T-helper 1 cell treated with Interleukin-12 subunit alpha and Interleukin-12 subunit beta and Interleukin-4 antibody, amounts not matched to agents 30 μg/mL and 1 μg/mL, for 36 hours (primary cell): ENCODE data around the gene SLC5A10.
A peak's percentile ranks its signal among the peaks of the same experiment; 100 is the strongest.
"Not testable (repeated sequence)": the region's sequence is repeated elsewhere in the genome, so short reads cannot be mapped to it uniquely, and the experiment has no call there.

ENCODE experiments used
- H3K27ac Mint-ChIP-seq: one replicate; pipeline ENCODE4 v1.8.0; 2021; ENCODE audit warnings: mild to moderate bottlenecking, mixed read lengths
- H3K27me3 Mint-ChIP-seq: one replicate; pipeline ENCODE4 v1.8.0; 2021; ENCODE audit warnings: low read depth, mixed read lengths
- H3K36me3 Mint-ChIP-seq: one replicate; pipeline ENCODE4 v1.8.0; 2021; ENCODE audit warnings: low read depth, mixed read lengths
- H3K4me1 Mint-ChIP-seq: one replicate; pipeline ENCODE4 v1.8.0; 2021; ENCODE audit warnings: low read depth, mixed read lengths
- H3K4me3 Mint-ChIP-seq: one replicate; pipeline ENCODE4 v1.8.0; 2021; ENCODE audit warnings: mild to moderate bottlenecking, moderate library complexity, mixed read lengths
- H3K9me3 Mint-ChIP-seq: one replicate; pipeline ENCODE4 v1.8.0; 2021; ENCODE audit warnings: mixed read lengths

SLC5A10 gene

DNA sequence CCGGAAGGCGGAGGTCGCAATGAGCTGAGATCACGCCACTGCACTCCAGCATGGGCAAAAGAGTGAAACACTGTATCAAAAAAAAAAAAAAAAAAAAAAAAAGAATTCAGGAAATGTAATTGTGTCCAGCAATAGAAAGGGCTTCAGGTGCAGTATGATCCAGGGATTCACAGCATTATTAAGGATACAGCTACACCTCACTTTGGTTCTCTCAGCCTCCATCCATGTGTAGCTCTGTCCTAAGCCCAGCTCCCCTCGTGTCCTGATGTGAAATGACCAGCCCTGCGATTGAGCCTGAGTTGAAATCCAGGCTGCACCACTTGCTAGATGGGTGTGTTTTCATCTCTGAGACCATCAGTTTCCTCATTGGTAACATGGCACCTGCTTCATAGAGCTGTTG is 3.0 kb downstream of the SLC5A10 start:
- Mint-ChIP-seq H3K36me3 (peaks cover 2% of the 10 kb centered on the region), H3K4me3 (peak overlapping the region; percentile 62), H3K27me3 (peaks cover 9% of the 10 kb centered on the region), H3K9me3 (no peaks in the 10 kb centered on the region), H3K27ac (peak overlapping the region; percentile 53), H3K4me1 (peaks cover 12% of the 10 kb centered on the region)

DNA sequence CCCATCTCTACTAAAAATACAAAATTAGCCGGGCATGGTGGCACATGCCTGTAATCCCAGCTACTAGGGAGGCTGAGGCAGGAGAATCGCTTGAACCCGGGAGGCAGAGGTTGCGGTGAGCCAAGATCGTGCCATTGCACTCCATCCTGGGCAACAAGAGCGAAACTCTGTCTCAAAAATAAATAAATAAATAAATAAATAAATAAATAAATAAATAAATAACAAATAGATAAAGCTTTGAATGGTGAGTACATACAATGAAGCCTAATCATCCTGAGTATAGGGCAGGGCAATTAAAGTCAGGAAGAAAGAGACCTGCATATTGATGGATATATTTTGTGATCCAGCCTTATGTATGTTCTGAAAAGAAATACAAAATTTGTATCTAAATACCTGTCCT is 4.1 kb downstream of the SLC5A10 start:
- H3K27me3 Mint-ChIP-seq, H3K36me3 Mint-ChIP-seq, H3K4me3 Mint-ChIP-seq, H3K9me3 Mint-ChIP-seq, H3K27ac Mint-ChIP-seq: not testable (repeated sequence)
- H3K4me1 Mint-ChIP-seq: peaks cover 17% of the 10 kb centered on the region

DNA sequence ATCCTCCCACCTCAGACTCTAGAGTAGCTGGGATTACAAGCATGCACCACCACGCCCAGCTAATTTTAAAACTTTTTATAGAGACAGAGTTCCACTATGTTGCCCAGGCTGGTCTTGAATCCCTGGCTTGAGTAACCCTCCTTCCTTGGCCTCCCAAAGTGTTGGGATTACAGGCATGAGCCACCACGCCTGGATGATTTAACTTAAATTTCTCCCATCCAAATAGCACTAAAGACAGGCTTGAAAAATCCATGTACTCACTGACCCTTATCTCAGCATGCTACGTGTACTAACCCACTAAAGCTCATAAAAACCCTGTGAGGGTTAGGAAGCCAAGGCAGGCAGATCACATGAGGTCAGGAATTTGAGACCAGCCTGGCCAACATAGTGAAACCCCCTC is 4.6 kb downstream of the SLC5A10 start:
- H3K9me3 Mint-ChIP-seq: no peaks in the 10 kb centered on the region
- no peak overlapping the region for H3K27ac Mint-ChIP-seq
- H3K4me3 Mint-ChIP-seq: no peak overlapping the region
- peaks cover 2% of the 10 kb centered on the region for H3K36me3 Mint-ChIP-seq
- peaks cover 17% of the 10 kb centered on the region for H3K4me1 Mint-ChIP-seq
- H3K27me3 Mint-ChIP-seq: peaks cover 3% of the 10 kb centered on the region

DNA sequence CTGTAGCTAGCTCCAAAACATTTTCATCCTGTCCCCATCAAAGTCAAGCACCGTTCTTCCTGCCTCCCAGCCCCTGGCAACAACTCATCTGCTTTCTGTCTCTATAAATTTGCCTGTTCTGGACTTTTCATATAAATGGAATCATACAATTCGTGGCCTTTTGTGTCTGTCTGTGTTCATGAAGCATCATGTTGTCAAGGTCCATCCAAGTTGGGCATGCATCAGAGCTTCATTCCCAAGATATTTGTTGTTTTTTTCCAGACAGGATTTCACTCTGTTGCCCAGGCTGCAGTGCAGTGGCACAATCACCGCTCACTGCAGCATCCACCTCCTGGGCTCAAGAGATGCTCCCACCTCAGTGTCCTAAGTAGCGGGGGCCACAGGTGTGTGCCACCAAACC is 5.9 kb downstream of the SLC5A10 start:
- no peaks in the 10 kb centered on the region for H3K9me3 Mint-ChIP-seq
- H3K27ac Mint-ChIP-seq: no peak overlapping the region
- peaks cover 17% of the 10 kb centered on the region for H3K4me1 Mint-ChIP-seq
- H3K36me3 Mint-ChIP-seq: peaks cover 2% of the 10 kb centered on the region
- H3K4me3 Mint-ChIP-seq: no peak overlapping the region
- peaks cover 3% of the 10 kb centered on the region for H3K27me3 Mint-ChIP-seq

DNA sequence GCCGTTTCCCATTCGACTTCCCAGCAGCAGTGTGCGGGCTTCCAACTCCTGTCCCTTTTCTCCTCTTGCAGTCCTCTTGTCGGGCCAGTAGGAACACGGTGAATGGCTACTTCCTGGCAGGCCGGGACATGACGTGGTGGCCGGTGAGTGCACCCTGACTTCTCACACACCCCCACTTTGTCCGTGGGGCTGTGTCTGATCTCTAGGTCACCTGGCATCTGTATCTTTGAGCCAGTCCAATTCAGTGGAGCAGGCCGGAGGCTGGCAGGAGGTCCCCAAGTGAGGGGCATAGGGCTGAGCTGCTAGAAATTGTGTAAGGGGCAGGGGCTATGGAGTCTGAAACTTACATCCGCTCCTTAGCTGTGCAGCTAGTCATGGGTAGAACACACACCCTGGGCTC is 6.6 kb downstream of the SLC5A10 start:
- H3K36me3 Mint-ChIP-seq: peaks cover 2% of the 10 kb centered on the region
- H3K9me3 Mint-ChIP-seq: no peaks in the 10 kb centered on the region
- no peak overlapping the region for H3K27ac Mint-ChIP-seq
- no peak overlapping the region for H3K4me3 Mint-ChIP-seq
- H3K4me1 Mint-ChIP-seq: peaks cover 17% of the 10 kb centered on the region
- H3K27me3 Mint-ChIP-seq: peaks cover 3% of the 10 kb centered on the region

DNA sequence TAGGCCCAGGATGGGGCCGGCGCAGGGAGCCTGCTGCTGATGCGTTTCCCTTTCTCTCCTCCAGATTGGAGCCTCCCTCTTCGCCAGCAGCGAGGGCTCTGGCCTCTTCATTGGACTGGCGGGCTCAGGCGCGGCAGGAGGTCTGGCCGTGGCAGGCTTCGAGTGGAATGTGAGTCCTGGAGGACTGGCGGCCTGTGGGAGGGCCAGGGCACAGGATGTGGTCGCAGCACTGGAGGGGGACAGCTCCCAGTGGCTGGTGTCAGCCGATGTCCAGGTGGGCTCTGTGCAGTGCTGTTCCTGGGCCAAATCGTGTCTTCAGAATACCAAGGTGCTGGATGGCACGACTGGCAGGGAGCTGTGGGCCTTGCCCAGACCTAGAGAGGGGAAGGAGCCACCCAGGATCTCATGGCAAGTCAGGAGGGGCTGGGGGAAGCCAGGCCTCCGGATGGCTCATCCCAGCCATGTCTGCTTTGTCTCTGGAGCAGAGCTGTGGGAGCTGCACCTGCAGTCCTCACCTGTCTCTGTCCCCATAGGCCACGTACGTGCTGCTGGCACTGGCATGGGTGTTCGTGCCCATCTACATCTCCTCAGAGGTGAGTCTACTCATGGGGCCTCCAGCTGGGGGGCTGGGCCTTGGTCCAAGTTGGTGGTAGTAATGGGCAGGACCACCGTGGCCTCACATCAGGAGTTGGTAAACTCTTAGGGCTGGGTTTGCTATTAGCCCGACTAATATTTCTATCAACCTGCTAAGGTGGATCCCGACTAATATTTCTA is 7.3 kb downstream of the SLC5A10 start:
- H3K4me1 Mint-ChIP-seq: peaks cover 16% of the 10 kb centered on the region
- H3K9me3 Mint-ChIP-seq: no peaks in the 10 kb centered on the region
- peaks cover 2% of the 10 kb centered on the region for H3K36me3 Mint-ChIP-seq
- no peak overlapping the region for H3K27ac Mint-ChIP-seq
- H3K27me3 Mint-ChIP-seq: peaks cover 2% of the 10 kb centered on the region
- H3K4me3 Mint-ChIP-seq: no peak overlapping the region

DNA sequence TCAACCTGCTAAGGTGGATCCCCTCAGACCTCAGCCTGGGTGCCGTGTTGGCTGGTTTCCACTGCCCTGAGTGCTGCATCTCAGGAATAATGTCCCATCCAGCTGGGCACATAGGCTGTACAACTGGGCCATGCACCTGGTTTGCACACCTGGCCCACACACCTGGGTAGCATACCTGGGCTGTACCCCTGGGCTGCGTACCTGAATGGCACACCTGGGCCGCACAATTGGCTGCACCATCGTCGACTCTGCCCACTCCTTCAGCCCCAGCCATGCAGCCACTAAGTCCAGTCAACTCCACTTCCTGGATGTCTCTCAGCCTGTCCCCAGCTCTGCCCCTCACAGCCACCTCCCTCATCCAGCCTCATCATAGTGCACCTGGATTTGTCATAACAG is 7.9 kb downstream of the SLC5A10 start:
- H3K27me3 Mint-ChIP-seq: no peaks in the 10 kb centered on the region
- peaks cover 13% of the 10 kb centered on the region for H3K4me1 Mint-ChIP-seq
- H3K4me3 Mint-ChIP-seq: no peak overlapping the region
- no peaks in the 10 kb centered on the region for H3K36me3 Mint-ChIP-seq
- no peak overlapping the region for H3K27ac Mint-ChIP-seq
- H3K9me3 Mint-ChIP-seq: no peaks in the 10 kb centered on the region

DNA sequence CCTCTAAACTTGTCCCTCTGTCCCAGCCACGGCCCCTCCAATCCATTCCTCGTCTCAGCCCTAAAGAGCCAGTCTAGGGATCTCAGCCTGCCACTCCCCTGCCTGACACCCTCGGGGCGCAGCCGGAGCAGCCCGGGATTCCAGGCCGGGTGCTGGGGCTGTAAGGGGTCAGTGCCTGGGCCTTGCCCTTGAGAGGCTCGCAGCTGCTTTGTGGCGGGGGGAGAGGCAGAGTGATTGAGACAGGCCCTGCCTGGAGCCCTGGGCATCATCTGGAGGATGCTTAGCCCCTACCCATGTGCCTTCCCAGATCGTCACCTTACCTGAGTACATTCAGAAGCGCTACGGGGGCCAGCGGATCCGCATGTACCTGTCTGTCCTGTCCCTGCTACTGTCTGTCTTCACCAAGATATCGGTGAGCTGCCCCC is 8.3 kb downstream of the SLC5A10 start:
- no peaks in the 10 kb centered on the region for H3K36me3 Mint-ChIP-seq
- no peaks in the 10 kb centered on the region for H3K27me3 Mint-ChIP-seq
- no peaks in the 10 kb centered on the region for H3K9me3 Mint-ChIP-seq
- H3K4me1 Mint-ChIP-seq: peaks cover 11% of the 10 kb centered on the region
- no peak overlapping the region for H3K27ac Mint-ChIP-seq
- no peak overlapping the region for H3K4me3 Mint-ChIP-seq

DNA sequence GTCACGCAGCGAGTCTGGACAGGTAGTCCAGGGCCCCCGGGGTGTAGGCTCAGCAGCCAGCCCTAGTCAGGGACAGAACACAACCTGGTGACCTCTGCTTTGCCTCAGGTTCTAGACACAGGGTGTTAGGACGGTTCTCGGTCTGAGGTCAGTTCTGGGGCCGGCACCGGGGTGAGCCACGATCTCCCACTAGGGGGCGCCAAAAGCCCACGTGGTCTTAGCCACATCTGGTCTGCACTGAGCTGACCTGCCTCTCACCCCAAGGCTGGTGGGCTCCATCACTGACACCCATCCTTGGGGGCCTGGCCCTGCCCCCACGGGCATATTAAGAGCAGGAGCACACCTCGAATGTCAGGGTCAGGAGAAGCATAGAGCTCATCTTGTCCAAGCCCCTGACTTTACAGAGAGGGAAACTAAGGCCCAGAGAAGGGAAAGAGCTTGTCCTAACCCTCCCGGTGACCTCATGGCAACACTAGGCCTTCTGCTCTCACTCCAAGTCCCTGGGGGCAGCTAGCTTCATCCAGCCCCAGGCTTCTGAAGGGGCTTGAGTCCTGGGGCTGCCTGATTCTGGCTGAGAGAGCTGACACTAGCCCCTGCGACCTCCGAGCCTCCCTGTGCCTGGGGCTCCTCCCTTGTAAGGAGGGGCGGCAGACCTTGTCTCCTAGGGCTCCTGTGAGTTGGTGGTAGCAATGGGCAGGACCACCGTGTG is 9.0 kb downstream of the SLC5A10 start:
- Mint-ChIP-seq H3K36me3 (no peaks in the 10 kb centered on the region), H3K9me3 (no peaks in the 10 kb centered on the region), H3K4me1 (peaks cover 7% of the 10 kb centered on the region), H3K27me3 (no peaks in the 10 kb centered on the region), H3K27ac (no peak overlapping the region), H3K4me3 (no peak overlapping the region)

DNA sequence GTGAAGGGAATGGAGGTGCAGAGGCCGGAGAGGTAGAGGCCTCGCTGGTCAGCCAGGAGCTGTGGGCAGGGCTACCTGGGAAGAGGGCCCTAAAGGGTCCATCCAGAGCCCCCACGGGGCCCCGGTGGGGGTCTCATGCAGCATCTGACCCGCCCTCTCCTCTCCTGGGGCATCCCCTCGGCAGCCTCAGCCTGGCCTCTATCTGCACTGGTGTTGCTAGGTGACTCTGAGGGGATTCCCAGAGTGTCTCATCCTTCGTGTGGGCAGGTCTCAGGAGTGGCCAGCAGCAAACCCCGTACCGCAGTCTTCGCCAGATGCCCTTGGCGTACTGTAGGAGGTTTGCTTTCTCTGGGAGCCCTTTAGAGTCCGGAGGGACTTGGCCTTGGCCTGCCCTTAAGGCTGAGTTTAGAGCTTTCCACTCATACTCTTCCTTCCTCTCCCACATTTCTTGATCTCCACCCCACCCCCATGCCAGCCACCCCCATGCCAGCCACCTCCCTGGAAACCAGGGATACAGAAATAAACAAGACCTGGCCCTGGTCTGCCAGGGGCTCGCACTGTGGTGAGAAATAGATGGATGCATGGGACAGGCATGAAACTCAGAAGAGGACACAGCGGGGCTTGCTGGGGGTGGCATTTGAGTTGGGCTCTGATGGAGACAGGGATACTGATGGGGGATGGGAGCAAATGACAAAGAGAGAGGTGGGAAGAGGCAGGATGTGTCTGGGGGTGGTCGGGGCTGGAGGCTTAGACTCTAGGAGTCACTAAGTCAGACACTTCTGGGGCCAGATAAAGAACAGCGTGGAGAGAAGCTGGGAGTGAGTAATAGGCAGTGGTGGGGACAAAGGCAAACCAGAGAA is 9.9 kb downstream of the SLC5A10 start:
- Mint-ChIP-seq H3K27ac (no peak overlapping the region), H3K4me1 (peaks cover 5% of the 10 kb centered on the region), H3K27me3 (no peaks in the 10 kb centered on the region), H3K36me3 (no peaks in the 10 kb centered on the region), H3K9me3 (no peaks in the 10 kb centered on the region), H3K4me3 (no peak overlapping the region)

DNA sequence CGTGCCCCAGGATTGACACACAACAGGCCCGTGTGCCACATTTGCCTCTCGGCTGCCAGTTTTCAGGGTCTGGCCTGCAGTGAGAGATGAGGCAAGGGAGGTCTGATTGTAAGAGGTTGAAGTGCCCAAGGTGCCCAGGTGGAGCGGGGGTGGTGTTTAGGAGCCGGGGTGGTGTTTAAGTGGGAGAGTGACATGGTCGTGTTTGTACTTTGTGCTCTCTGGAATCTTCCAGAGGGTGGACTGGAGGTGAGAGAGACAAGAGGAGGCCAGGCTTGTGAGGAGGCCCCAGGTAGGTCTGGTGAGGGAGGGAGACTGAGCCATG is 10.5 kb downstream of the SLC5A10 start:
- Mint-ChIP-seq H3K27me3 (no peaks in the 10 kb centered on the region), H3K9me3 (no peaks in the 10 kb centered on the region), H3K36me3 (no peaks in the 10 kb centered on the region), H3K27ac (no peak overlapping the region), H3K4me3 (no peak overlapping the region), H3K4me1 (peaks cover 5% of the 10 kb centered on the region)

DNA sequence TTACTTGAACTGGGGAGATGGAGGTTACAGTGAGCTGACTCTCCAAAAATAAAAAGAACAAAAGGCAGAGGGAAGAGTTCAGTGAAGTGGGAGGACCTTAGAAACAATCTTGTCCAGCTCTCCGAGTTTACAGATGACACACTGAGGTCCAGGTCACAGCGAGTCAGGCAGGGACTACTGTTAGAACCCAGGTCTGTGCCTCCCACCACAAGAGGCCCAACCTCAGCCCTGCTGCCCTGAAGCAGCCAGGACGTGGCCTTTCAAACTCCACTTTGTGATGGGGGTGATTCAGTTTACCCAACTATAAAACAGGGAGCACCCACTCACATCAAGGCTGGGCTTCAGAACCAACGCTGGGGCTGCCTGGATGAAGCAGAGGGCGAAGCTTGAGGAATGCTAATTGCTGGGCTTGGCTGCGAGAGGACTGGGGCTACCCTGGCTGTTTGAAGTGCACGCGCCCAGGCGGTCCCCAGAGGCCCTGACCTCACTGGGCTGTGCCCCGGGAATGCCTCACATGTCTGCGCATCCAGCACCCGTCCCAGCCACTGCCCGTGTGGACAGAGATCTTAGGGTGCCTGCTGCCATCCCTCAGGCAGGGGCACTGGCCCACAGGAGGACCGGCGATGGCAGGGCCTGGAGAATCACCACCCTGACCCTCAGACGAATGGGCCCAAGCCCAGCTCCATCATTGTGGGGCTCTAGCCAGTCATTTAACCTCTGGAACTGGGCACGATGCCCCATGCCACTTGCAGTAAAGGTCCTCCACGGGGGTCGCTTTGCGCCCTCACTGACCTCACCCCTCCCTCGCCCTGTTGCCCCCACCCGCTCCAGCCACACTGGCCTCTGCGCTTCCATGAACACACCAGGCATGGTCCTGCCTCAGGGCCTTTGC is 11.4 kb downstream of the SLC5A10 start:
- Mint-ChIP-seq H3K36me3 (no peaks in the 10 kb centered on the region), H3K9me3 (no peaks in the 10 kb centered on the region), H3K27me3 (no peaks in the 10 kb centered on the region), H3K27ac (no peak overlapping the region), H3K4me3 (no peak overlapping the region), H3K4me1 (peaks cover 5% of the 10 kb centered on the region)

DNA sequence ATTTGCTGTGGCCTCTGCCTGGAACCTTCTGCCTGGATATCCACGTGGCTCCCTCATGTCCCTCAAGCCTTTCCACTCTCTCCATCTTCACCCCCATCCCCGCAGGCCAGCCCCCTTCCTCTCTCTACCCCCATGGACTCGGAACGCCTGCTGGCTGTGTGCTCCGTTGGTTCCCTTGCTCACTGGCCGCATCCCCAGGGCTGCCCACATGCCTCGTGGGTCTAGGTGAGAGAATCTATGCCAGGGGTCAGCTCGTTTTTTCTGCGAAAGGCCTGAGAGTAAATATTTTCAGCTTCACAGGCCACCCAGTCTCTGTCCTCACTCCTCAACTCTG is 12.0 kb downstream of the SLC5A10 start:
- H3K4me1 Mint-ChIP-seq: peaks cover 5% of the 10 kb centered on the region
- no peak overlapping the region for H3K4me3 Mint-ChIP-seq
- H3K27ac Mint-ChIP-seq: no peak overlapping the region
- H3K9me3 Mint-ChIP-seq: no peaks in the 10 kb centered on the region
- H3K27me3 Mint-ChIP-seq: no peaks in the 10 kb centered on the region
- no peaks in the 10 kb centered on the region for H3K36me3 Mint-ChIP-seq

DNA sequence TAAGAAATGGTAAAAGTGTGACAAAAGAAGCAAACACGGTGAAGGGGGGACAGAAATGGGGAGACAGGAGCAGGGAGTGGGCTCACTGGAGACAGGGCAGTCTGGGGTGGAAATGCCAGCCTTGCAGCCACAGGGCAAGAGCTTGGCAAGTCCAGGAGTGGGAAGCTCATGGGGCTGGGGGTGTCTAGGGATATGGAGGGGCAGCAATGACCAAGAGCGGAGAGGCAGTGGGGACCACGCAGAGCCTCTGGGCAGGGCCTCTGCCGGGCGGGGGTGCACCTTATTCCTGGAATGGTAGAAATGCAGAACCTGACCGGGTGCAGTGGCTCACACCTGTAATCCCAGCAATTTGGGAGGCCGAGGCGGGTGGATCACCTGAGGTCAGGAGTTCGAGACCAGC is 12.6 kb downstream of the SLC5A10 start:
- H3K36me3 Mint-ChIP-seq: no peaks in the 10 kb centered on the region
- no peaks in the 10 kb centered on the region for H3K27me3 Mint-ChIP-seq
- H3K9me3 Mint-ChIP-seq: no peaks in the 10 kb centered on the region
- no peak overlapping the region for H3K27ac Mint-ChIP-seq
- H3K4me1 Mint-ChIP-seq: peaks cover 5% of the 10 kb centered on the region
- H3K4me3 Mint-ChIP-seq: no peak overlapping the region
